C4-2B (cell line): ENCODE data around the gene DBNDD1.
A peak's percentile ranks its signal among the peaks of the same experiment; 100 is the strongest.

ENCODE experiments used
- H3K27ac ChIP-seq: fragments of 450-650 bp; 2 replicates; pipeline ENCODE4 v1.5.1; 2017
- ZFX ChIP-seq: fragments of 450-650 bp; IDR thresholded peaks from 2 replicates; pipeline ENCODE4 v1.6.1; 2017
- TF ChIP-seq, protein P1 (sequence below): fragments of 450-650 bp; conservative IDR thresholded peaks from 2 replicates; pipeline ENCODE4 v1.5.1; 2017; ENCODE audit warnings: mild to moderate bottlenecking

Gene DBNDD1

DNA sequence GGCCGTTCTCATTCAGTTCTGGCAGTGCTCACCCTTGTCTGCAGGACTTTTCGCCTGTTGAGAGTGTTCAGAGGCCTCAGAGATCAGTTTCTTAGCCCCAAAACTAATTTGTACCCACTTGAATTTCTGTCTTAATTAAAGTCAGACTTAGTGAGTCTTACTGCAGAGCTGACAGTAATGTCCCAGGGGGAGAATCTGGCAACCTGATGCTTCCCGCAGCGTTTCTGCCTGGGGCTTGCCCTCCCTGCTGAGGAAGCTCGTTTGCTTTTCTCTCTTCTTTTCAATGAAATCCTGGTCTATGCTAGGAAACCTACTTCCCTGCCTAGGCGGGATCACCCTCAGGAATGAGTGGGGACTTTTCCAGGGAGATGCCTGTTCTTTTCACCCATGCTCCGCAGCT lies 25.3 kb downstream of the DBNDD1 start:
- peak overlapping the region; percentile 84 for H3K27ac ChIP-seq
- no peak for TF ChIP-seq ZFX
- TF ChIP-seq, protein P1, sequence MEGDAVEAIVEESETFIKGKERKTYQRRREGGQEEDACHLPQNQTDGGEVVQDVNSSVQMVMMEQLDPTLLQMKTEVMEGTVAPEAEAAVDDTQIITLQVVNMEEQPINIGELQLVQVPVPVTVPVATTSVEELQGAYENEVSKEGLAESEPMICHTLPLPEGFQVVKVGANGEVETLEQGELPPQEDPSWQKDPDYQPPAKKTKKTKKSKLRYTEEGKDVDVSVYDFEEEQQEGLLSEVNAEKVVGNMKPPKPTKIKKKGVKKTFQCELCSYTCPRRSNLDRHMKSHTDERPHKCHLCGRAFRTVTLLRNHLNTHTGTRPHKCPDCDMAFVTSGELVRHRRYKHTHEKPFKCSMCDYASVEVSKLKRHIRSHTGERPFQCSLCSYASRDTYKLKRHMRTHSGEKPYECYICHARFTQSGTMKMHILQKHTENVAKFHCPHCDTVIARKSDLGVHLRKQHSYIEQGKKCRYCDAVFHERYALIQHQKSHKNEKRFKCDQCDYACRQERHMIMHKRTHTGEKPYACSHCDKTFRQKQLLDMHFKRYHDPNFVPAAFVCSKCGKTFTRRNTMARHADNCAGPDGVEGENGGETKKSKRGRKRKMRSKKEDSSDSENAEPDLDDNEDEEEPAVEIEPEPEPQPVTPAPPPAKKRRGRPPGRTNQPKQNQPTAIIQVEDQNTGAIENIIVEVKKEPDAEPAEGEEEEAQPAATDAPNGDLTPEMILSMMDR, result no peak

DNA sequence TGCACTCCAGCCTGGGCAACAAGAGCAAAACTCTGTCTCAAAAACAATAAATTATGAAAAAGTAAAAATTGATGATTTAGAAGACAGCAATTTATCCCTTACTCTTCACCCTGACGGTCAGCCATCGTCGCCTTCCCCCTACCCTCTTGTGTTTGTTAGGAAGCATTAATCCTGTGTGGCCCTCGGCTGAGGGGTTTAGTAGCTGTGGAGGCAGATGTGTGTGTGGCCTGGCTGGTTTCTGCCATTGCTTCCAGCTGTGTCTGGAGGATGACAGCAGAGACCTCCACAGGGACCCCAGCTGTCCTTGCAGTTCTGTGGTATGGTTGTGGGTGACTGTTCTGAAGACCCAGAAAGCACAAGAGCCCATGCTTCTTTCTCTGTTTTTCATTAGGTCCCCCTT lies 25.9 kb downstream of the DBNDD1 start:
- no peak for TF ChIP-seq ZFX
- TF ChIP-seq, protein P1, result no peak
- H3K27ac ChIP-seq, result peak overlapping the region; percentile 84

DNA sequence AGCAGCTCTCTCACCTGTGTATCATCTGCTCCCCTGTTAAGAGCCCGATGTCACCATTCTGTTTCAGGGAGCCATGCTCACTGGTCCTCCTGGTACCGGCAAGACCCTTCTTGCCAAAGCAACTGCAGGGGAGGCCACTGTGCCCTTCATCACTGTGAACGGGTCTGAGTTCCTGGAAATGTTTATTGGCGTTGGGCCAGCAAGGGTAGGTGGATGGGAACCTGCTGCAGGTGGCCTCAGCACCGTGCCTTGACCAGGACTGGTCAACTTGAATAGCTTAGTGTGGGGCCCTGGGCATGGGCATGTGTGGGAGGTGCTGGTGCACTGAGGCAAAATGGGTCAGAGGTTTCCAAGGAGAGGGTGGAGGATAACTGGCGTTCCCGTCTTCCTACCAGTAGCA lies 28.5 kb downstream of the DBNDD1 start:
- TF ChIP-seq, protein P1, result no peak
- no peak overlapping the region for H3K27ac ChIP-seq

DNA sequence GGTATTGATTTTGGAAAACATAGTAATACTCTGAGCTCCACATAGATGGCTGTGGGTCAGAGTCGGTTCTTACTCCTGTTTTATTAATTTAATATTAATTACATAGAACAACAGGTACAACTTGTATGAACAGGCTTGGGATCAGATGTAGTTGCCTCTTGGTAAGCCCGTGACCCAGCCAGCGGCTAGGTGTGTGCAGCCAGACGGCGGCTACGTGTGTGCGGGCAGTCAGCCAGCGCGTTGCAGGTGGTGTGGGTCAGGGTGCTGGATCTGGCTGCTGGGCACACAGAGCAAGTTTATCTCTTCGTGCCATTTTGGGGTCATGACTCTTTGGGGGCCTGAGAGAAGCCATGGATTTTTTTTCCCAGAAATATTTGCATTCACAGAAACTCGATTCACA lies 30.3 kb downstream of the DBNDD1 start:
- no peak for TF ChIP-seq ZFX
- TF ChIP-seq, protein P1, result no peak
- no peak overlapping the region for H3K27ac ChIP-seq

DNA sequence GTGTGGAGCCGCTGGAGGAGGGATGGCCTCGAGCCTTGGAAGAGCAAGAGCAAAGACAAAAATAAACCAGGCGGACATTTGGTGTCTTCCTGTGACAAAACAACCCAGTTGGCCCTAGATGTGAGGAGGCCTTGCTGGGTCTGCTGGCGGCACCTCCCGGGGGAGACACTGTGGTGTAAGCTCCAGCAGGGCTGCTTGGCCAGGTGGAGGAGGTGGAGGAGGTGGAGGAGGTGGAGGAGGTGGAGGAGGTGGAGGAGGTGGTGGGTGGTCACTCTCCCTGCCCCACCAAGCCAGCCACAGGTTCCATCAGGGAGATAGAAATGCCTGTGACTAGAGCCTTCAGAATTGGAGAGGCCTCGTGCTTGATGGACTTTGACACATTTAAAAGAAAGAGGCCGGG lies 32.1 kb downstream of the DBNDD1 start:
- TF ChIP-seq, protein P1, result no peak
- TF ChIP-seq ZFX, result no peak
- H3K27ac ChIP-seq, result no peak overlapping the region

DNA sequence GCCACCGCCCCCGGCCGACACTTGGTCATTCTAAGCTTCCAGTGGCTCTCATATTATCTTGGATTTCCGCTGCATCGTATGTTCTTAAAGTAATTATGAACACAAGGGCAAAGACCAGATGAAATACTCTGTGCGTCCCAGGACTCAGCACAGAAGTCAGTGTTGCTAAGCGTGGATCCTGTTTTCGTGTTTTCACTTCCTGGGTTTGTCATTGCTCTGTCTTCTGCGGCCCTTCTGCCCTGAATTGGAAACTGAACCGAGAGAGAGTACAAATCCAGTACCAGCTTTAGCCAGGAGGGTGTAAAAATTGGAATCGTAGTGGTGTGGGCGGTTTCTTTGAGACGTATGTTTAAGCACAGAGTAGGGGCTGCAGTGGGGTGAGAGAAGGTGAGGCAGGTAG lies 32.7 kb downstream of the DBNDD1 start:
- no peak overlapping the region for H3K27ac ChIP-seq
- no peak for TF ChIP-seq ZFX
- TF ChIP-seq, protein P1, result no peak

DNA sequence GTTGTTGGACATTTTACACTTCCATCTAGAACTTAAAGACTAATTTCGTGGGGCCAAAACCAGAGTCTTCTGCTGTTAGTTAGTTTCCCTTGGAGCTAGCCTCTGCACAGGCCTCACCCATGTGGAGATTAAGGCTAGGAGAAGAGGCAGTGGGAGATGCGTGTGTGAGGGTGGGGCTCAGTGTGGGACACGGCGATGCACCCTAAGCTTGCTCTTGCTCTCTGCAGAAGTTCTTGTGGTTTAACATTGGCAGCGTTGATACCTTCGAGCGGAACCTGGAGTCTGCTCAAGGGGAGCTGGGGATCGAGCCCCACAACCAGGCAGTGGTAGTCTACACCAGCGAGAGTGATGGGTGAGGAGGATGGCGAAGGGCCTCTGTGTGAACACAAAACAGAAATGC lies 34.0 kb downstream of the DBNDD1 start:
- TF ChIP-seq, protein P1, result no peak
- TF ChIP-seq ZFX, result no peak
- H3K27ac ChIP-seq, result no peak overlapping the region

DNA sequence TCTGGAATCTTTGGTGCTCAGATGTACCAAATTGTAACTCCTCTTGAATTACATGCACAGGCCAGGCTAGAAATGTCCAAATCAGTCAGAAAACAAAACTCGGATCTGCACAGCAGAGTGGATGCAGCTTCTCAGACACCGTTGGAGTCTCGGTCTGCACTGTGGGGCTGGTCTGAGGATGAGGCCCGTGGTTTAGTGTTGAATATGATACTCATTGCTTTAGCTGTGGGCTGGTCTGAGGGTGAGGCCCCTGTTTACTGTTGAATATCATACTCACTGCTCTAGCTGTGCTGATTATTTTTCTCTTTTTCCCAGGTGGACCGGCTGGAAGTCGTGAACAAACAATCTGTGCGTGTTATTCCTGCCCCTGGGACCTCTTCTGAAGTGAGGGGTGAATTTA lies 35.0 kb downstream of the DBNDD1 start:
- H3K27ac ChIP-seq, result no peak overlapping the region
- TF ChIP-seq, protein P1, result no peak
